IMR-90 (cell line): ENCODE measurements around the gene BRI3BP. TPM values are rescaled to one million over a fixed set of nuclear protein-coding genes. Genes with fewer than 3 reads are reported as not detected.

ENCODE experiments used
- ATAC-seq: fragments of 200-7000 bp; cut with Tn5 transposase; 2 replicates; pipeline ENCODE4 v1.9.1; 2020; ENCODE audit warnings: low read depth, mild to moderate bottlenecking, moderate library complexity
- BruUV-seq: library from RNA; stranded (reverse); fragments of 400-500 nt; replicated peaks from 2 replicates; lab custom pipeline; 2021; lab: Mats Ljungman, UMichigan
- CTCF ChIA-PET: fragments of 300-600 bp; formaldehyde crosslinking; extraction: SDS; loops from one replicate; lab custom pipeline; 2021; ENCODE audit warnings: antibody characterized with exemption; lab: Yijun Ruan, JAX
- POLR2A ChIA-PET: fragments of 300-600 bp; sonication (Branson Sonifier 250); formaldehyde crosslinking; loops from one replicate; lab custom pipeline; 2022; ENCODE audit warnings: antibody characterized with exemption; ENCODE audit not compliant: unreplicated experiment; lab: Charles Lee
- DNase-seq: peaks from one replicate; pipeline ENCODE4 v3.0.0; 2013
- H2AFZ ChIP-seq: replicated peaks from 2 replicates; pipeline ENCODE3; 2013; ENCODE audit warnings: low read length, mild to moderate bottlenecking; ENCODE audit not compliant: poor library complexity
- H2AK5ac ChIP-seq: 2 replicates; pipeline ENCODE4 v1.6.1; 2013; ENCODE audit warnings: low read depth, low read length, inconsistent platforms
- H2AK9ac ChIP-seq: replicated peaks from 2 replicates; pipeline ENCODE3; 2013; ENCODE audit warnings: mild to moderate bottlenecking, low read depth, low read length, moderate library complexity; ENCODE audit not compliant: poor library complexity
- H2BK120ac ChIP-seq: 2 replicates; pipeline ENCODE4 v1.6.1; 2013; ENCODE audit warnings: low read depth, low read length, inconsistent platforms
- H2BK15ac ChIP-seq: 3 replicates; pipeline ENCODE4 v1.6.1; 2013; ENCODE audit warnings: low read depth, low read length, inconsistent platforms
- H2BK20ac ChIP-seq: 2 replicates; pipeline ENCODE4 v1.6.1; 2013; ENCODE audit warnings: low read depth, mild to moderate bottlenecking, inconsistent platforms, low read length, moderate library complexity
- H2BK5ac ChIP-seq: 2 replicates; pipeline ENCODE4 v1.6.1; 2013; ENCODE audit warnings: mild to moderate bottlenecking, low read depth, low read length, inconsistent platforms; ENCODE audit not compliant: poor library complexity, severe bottlenecking
- H3K14ac ChIP-seq: replicated peaks from 2 replicates; pipeline ENCODE4 v1.6.1; 2013; ENCODE audit warnings: low read depth, low read length, inconsistent platforms
- H3K18ac ChIP-seq: 2 replicates; pipeline ENCODE4 v1.6.1; 2013; ENCODE audit warnings: low read depth, low read length, control low read depth
- H3K23ac ChIP-seq: 2 replicates; pipeline ENCODE4 v1.6.1; 2013; ENCODE audit warnings: low read depth, low read length, inconsistent platforms
- H3K27ac ChIP-seq: 2 replicates; pipeline ENCODE4 v1.5.1; 2013; ENCODE audit warnings: mild to moderate bottlenecking, control low read depth, low read length; ENCODE audit not compliant: insufficient read depth
- H3K27me3 ChIP-seq: 2 replicates; pipeline ENCODE4 v1.6.1; 2013; ENCODE audit warnings: low read length; ENCODE audit not compliant: control insufficient read depth, insufficient read depth
- H3K36me3 ChIP-seq: 2 replicates; pipeline ENCODE4 v1.6.1; 2013; ENCODE audit warnings: low read length, mixed read lengths; ENCODE audit not compliant: control insufficient read depth, insufficient read depth
- H3K4ac ChIP-seq: 2 replicates; pipeline ENCODE4 v1.6.1; 2013; ENCODE audit warnings: low read depth, low read length, inconsistent platforms
- H3K4me1 ChIP-seq: 2 replicates; pipeline ENCODE4 v1.6.1; 2013; ENCODE audit warnings: low read length, mixed read lengths; ENCODE audit not compliant: control insufficient read depth, insufficient read depth
- H3K4me2 ChIP-seq: 2 replicates; pipeline ENCODE4 v1.6.1; 2013; ENCODE audit warnings: low read depth, mild to moderate bottlenecking, control low read depth, low read length, moderate library complexity
- H3K4me3 ChIP-seq: 2 replicates; pipeline ENCODE4 v1.5.1; 2013; ENCODE audit warnings: low read depth, mild to moderate bottlenecking, control low read depth, low read length, moderate library complexity; ENCODE audit not compliant: insufficient read depth
- H3K56ac ChIP-seq: 2 replicates; pipeline ENCODE4 v1.6.1; 2013; ENCODE audit warnings: low read length, inconsistent platforms; ENCODE audit not compliant: insufficient read depth; ENCODE audit errors: extremely low read depth
- H3K79me1 ChIP-seq, 2 experiments: 2 replicates each; pipeline ENCODE4 v1.6.1; 2013; ENCODE audit warnings: low read length in 2 of 2, inconsistent platforms in 1 of 2, low read depth in 1 of 2
- H3K9ac ChIP-seq: 2 replicates; pipeline ENCODE4 v1.6.1; 2013; ENCODE audit warnings: low read depth, low read length, control low read depth
- H3K9me1 ChIP-seq: 2 replicates; pipeline ENCODE4 v1.6.1; 2013; ENCODE audit warnings: low read length, inconsistent platforms; ENCODE audit not compliant: insufficient read depth
- H3K9me3 ChIP-seq: 2 replicates; pipeline ENCODE4 v1.6.1; 2013; ENCODE audit warnings: low read length; ENCODE audit not compliant: control insufficient read depth, insufficient read depth
- H4K20me1 ChIP-seq: 2 replicates; pipeline ENCODE4 v1.6.1; 2013; ENCODE audit warnings: low read length, inconsistent platforms; ENCODE audit not compliant: insufficient read depth
- H4K5ac ChIP-seq: 2 replicates; pipeline ENCODE4 v1.6.1; 2013; ENCODE audit warnings: mild to moderate bottlenecking, low read depth, low read length, control low read depth
- H4K8ac ChIP-seq, 2 experiments: 2 replicates each; pipeline ENCODE4 v1.6.1; 2013; ENCODE audit warnings: low read depth in 2 of 2, low read length in 2 of 2, control low read depth in 1 of 2, inconsistent platforms in 1 of 2
- H4K91ac ChIP-seq: 2 replicates; pipeline ENCODE4 v1.6.1; 2013; ENCODE audit warnings: low read depth, low read length, inconsistent platforms; ENCODE audit not compliant: insufficient read depth
- BHLHE40 ChIP-seq: fragments of 150-350 bp; IDR thresholded peaks from 2 replicates; pipeline ENCODE4 v1.6.1; 2016; ENCODE audit warnings: mild to moderate bottlenecking, low read depth, low read length
- FOS ChIP-seq: fragments of 150-350 bp; IDR thresholded peaks from 2 replicates; pipeline ENCODE4 v1.6.1; 2016; ENCODE audit warnings: low read depth, low read length
- NFE2L2 ChIP-seq: fragments of 150-350 bp; IDR thresholded peaks from 2 replicates; pipeline ENCODE4 v1.6.1; 2016; ENCODE audit warnings: low read depth, mild to moderate bottlenecking, low read length
- WGBS, 2 experiments: methylation state at CpG; one replicate each; pipeline versions ENCODE4 v1.1.5 to v1.1.7; 2013; ENCODE audit warnings: missing lambda C conversion rate in 2 of 2; ENCODE audit not compliant: insufficient read length in 1 of 2; ENCODE audit errors: extremely low coverage in 2 of 2; 5-methylcytosine and 5-hydroxymethylcytosine counted together
- dilution Hi-C: fragments of 300-500 bp; cut with HindIII; formaldehyde crosslinking; loops from one replicate; pipeline ENCODE4 v1.14.3; 2018; ENCODE audit warnings: low sequenced_read_pairs; ENCODE audit not compliant: unreplicated experiment
- in situ Hi-C: fragments of 300-500 bp; cut with MboI; formaldehyde crosslinking; loops from 3 replicates; pipeline ENCODE4 v1.14.3; 2019; ENCODE audit warnings: low sequenced_read_pairs, inconsistent platforms, mixed read lengths
- intact Hi-C: fragments of 100-400 bp; cut with micrococcal nuclease; formaldehyde crosslinking; loops from 2 replicates; pipeline ENCODE4 v1.10.0; 2022
- polyA plus RNA-seq, 3 experiments: library from polyadenylated mRNA; depleted of rRNA; stranded (reverse); fragments of >200 nt; gene quantifications; 2 replicates each; pipeline ENCODE4 v1.2.3, GENCODE V29; 2012; ENCODE audit warnings: low replicate concordance in 1 of 3
- total RNA-seq: library from RNA; depleted of rRNA; stranded (reverse); fragments of >200 nt; gene quantifications from 2 replicates; pipeline ENCODE4 v1.2.3, GENCODE V29; 2012

The BRI3BP gene
- total and polyA plus RNA-seq, 2 of the 4 experiments (the other 2 are of a cell fraction), result 2.5 to 2.8 TPM

DNA sequence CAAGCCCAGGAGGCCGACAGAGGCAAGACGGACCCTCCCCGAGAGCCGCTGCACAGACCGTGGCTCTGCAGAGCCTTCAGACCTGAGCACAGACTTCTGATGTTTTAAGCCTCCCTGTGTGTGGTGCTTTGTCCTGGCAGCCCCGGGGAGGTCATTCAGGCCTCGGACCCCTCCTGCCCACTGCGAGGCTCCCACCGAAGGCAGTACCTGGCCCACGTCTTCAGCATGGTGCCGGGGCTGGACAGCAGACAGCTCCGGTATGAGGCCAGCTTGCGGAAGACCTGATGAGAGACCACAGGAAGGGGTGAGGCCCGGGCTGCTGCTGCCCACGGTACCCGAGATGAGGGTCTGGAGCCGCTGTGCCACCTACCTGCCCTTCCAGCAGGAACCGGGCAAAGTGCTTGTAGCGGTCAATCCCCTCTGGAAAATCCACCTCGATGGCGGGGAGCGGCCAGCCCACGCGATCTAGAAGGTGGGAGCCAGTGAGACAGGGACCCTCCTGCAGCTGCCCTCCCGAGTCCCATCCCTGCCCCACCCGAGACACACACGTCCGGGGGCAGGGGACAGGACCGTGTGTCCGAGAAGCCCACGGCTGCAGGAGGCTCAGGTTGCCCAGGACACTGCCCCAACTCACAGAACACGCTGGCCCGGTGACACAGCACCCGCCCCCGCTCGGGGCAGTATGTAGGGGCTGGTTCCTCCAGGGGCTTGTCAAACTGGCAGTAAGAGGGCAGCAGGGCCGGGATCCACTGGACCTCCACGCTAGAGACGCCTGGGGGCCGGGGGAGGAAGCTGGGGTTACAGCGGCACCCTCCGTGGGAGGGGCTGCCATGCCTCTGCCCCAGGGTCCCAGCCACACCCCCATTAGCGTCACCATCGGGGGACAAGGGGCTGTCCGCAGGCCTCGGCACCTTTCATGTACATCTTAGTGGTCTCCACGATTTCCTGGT is 43.4 kb upstream of the BRI3BP start:
- dilution Hi-C loops (no loop called here), in situ Hi-C loops (no loop called here), intact Hi-C loops (no loop called here)
- no peak overlapping the region for H4K5ac ChIP-seq
- H3K4me1 ChIP-seq, result no peaks in the 10 kb centered on the region
- no peak for ATAC-seq
- POLR2A ChIA-PET, result no interaction called here
- no peak for TF ChIP-seq FOS
- no peak for TF ChIP-seq NFE2L2
- no peak for TF ChIP-seq BHLHE40
- H3K14ac ChIP-seq, result no peak overlapping the region
- WGBS, 2 experiments, result 99% methylated on average over 30 of the region's 47 CpGs; no CpG with 5 or more reads in 1 of the 2 experiments
- no peaks in the 10 kb centered on the region for H3K9me3 ChIP-seq
- H3K27ac ChIP-seq, result no peak overlapping the region
- peaks cover 52% of the 10 kb centered on the region for H3K36me3 ChIP-seq
- H4K91ac ChIP-seq, result no peak overlapping the region
- no peaks in the 10 kb centered on the region for H3K27me3 ChIP-seq
- no peak overlapping the region for H2AK5ac ChIP-seq
- no peak for DNase-seq
- H3K9ac ChIP-seq, result no peak overlapping the region
- H2BK20ac ChIP-seq, result no peak overlapping the region
- no peak overlapping the region for H3K23ac ChIP-seq
- no peak overlapping the region for H2AFZ ChIP-seq
- no TSS peak for BruUV-seq
- no peak overlapping the region for H3K4me2 ChIP-seq
- no peak overlapping the region for H4K8ac ChIP-seq
- CTCF ChIA-PET, result no interaction called here
- no peak overlapping the region for H2AK9ac ChIP-seq
- H3K4me3 ChIP-seq, result no peak overlapping the region
- H3K9me1 ChIP-seq, result no peaks in the 10 kb centered on the region
- no peaks in the 10 kb centered on the region; the same call in 1 of the 2 replicates for H4K20me1 ChIP-seq
- no peak overlapping the region for H3K4ac ChIP-seq
- H2BK5ac ChIP-seq, result no peak overlapping the region
- H3K56ac ChIP-seq, result no peak overlapping the region
- H3K79me1 ChIP-seq, result no peaks in the 10 kb centered on the region
- no peak overlapping the region for H2BK120ac ChIP-seq
- H3K18ac ChIP-seq, result no peak overlapping the region
- H2BK15ac ChIP-seq, result no peak overlapping the region
